Raji (cell line): Measurements from ENCODE around the gene PAPOLG.
A peak's percentile ranks its signal among the peaks of the same experiment; 100 is the strongest.

ENCODE experiments used
- POLR2A ChIP-seq: IDR thresholded peaks from 2 replicates; pipeline ENCODE4 v1.6.1; 2011; ENCODE audit warnings: low read depth, low read length, control low read depth; ENCODE audit not compliant: insufficient read depth

PAPOLG gene

GRCh38 chr2:60756097-60757087 is at the start of gene PAPOLG:
Gene PAPOLG (plus strand): TSS chr2:60756268. CDS start chr2:60756479, 211 bp downstream.
- TF ChIP-seq POLR2A, result peak; percentile 86

DNA sequence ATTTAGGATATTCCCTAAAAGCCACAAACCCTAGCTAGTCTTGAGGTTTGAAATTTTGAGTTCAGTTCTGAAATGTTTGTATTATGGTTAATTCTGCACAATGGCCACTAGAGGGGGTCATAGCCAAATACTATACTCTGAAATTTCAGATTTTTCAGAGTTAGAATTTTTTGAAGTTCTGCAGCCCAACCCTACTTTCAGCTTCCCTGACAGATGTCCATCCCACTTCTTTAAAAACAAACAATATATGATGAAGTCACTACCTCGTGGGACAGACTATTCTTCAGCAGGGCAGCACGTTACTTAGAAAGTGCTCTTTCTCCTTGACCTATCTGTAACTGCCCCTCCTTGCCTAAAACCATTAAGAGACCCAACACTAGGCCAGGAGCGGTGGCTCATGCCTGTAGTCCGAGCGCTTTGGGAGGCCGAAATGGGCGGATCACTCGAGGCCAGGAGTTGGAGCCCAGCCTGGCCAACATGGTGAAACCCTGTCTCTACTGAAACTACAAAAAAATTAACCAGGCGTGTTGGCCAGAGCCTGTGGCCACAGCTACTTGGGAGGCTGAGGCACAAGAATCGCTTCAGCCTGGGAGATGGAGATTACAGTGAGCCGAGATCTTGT is 48.2 kb upstream of the PAPOLG start:
- TF ChIP-seq POLR2A, result no peak

- TF ChIP-seq POLR2A, result no peak
These were observed 47.3 kb upstream of the PAPOLG start for GRCh38 chr2:60708630-60709320.

- no peak for TF ChIP-seq POLR2A
These were observed 45.4 kb upstream of the PAPOLG start for GRCh38 chr2:60710707-60711106.

GRCh38 chr2:60715561-60715960 is 40.5 kb upstream of the PAPOLG start:
- no peak for TF ChIP-seq POLR2A

DNA sequence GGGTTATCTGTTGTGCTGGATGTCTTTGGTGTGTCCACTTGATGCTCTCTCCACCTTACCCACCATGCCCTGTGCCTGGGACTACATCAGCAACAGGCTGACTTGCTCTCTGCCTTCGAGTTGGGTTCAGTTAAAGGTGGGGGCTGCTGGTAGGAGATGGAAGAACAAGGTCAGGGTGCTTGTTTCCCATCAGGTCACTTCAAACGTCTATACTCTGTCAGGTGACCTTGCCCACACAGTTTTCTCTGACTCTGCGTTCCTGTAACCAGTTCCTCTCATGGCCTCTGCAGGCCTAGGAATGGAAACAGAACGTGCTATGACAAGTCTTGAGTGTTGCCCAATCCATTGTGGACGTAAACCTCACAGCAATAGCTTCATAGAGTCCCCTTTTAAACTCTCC is 38.4 kb upstream of the PAPOLG start:
- TF ChIP-seq POLR2A, result no peak

DNA sequence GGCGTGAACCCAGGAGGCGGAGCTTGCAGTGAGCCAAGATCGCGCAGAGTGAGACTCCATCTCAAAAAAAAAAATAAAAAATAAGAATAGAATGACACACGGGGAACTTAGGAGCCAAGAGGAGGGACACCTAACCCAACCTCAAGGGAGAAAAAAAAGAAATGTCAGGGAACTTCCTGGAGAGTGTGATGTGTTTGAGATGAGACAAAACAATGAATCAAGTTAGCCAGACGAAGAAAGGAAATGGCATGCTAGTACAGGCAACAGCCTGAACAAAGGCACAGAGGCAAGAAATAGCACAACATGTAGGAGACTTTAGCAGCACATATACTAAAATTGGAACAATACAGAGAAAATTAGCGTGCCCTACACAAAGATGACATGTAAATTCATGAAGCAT is 36.7 kb upstream of the PAPOLG start:
- no peak for TF ChIP-seq POLR2A

GRCh38 chr2:60725466-60725865 is 30.6 kb upstream of the PAPOLG start:
- TF ChIP-seq POLR2A, result no peak

DNA sequence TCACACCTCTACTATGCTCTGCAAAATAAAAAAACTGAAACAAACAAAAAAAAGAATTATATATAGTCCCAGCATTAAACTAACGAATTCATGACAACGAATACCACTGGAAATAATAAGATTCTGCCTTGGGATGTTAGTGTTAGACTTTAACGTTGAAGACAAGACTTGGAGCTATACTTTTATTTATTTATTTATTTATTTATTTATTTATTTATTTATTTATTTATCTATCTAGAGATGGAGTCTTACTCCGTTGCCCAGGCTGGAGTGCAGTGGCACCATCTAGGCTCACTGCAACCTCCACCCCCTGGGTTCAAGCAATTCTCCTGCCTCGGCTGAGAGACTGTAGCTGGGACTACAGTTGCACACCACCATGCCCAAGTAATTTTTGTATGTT is 27.2 kb upstream of the PAPOLG start:
- no peak for TF ChIP-seq POLR2A

DNA sequence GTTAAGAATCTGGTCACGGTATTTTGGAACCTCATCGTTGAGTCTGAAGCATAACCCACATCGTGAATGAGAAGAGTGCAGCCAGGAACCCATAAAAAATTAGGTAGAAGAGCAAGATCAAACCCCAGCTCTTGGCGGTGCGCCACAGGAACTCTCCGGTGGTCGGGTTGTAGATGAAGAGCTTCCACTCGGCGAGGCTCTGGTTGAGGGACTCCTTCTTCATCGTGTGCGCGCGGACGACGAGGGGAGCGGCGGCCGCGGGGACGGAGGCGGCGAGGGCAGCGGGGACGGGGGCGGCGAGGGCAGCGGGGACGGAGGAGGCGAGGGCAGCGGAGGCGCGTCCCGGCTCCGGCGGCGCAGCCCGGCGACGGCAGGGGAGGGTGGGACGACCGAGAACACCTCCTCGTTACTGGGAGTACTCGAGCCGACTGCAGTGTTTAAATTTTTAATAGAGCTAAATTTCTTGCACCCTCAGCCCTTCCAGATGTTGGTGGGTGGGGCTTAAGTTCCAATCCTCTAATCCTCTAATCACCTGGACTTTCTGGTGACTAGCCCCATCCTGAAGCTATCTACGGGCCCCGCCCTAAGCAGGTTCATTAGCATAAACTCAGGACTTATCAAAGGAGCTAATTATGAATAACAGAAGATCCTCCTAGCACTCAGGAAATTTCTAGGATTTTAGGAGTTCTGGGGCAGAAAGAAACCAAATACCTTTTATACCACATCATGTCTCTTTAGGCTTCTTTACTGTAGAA is 20.4 kb upstream of the PAPOLG start:
- no peak for TF ChIP-seq POLR2A

GRCh38 chr2:60738679-60739078 is 17.4 kb upstream of the PAPOLG start:
- no peak for TF ChIP-seq POLR2A

DNA sequence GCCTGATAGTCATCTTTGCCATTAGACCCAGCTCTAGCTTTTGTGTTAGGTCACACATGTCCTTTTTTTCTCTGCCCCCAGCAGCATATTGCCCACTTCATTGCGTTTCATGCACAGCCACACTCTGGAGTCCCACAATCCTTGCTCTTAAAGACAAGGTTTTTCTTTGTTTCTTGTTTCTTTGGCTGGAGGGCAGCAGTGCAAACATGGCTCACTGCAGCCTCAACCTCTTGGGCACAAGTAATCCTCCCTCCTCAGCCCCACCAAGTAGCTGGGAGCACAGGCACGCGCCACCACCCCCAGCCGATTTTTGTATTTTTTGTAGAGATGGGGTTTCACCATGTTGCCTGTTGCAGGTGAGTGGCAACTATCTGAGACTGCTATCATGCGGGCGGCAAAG is 16.9 kb upstream of the PAPOLG start:
- TF ChIP-seq POLR2A, result no peak

DNA sequence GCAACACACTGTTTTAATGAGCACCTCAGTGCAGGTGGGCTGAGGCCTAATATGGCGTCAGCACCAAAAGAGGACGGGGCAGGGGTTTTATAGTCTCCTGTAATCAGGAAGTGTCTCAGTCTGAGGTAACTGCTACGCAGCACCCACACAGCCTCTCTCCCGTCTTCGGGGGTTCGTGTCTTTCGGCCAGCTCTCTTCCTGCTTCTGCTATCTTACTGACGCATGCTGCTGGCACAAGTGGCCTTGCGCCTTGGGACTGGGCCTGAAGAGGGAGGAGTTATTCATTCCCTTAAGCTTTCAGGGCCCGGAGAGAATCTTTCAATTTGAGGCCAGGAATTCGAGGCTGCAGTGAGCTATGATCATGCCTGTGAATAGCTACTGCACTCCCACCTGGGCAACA is 14.5 kb upstream of the PAPOLG start:
- no peak for TF ChIP-seq POLR2A

GRCh38 chr2:60742419-60742818 is 13.6 kb upstream of the PAPOLG start:
- TF ChIP-seq POLR2A, result no peak

DNA sequence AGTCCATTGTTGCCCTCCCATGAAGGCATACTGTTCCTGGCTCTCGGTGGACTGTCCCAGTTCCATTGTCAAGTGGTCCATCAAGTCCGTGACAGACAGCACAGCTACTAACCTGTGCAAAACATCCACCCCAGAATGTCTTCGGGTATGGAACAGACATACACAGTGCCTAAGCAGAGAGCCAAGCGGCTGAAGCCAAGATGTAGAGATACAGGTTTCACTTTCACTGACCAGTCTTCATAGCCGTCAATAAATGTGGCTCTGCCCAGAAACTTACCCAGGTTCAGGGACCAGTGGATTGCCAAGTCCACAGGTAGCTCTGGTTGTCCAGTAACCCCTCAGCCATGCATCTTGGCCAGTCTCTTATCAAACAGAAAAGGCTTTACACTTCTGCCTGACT is 10.7 kb upstream of the PAPOLG start:
- TF ChIP-seq POLR2A, result no peak
